ENCODE measurements around the gene KRTAP20-2.

Gene KRTAP20-2

GRCh38 chr21:30634906-30635305, at the start of gene KRTAP20-2:
TSS of gene KRTAP20-2 (plus strand) at chr21:30635206. CDS start at chr21:30635264, 58 bp downstream.
- DNase-seq: no peak

GRCh38 chr21:30590297-30590696, 44.7 kb upstream of the KRTAP20-2 start, which contains the start of gene KRTAP22-2:
TSS of gene KRTAP22-2 (minus strand) at chr21:30590397.
- DNase-seq: no peak

- DNase-seq: no peak
Measured at GRCh38 chr21:30592140-30592539, 42.9 kb upstream of the KRTAP20-2 start, which contains the start of gene KRTAP6-3. TSS of gene KRTAP6-3 (plus strand) at chr21:30592440. CDS start at chr21:30592446, 6 bp downstream.

DNA sequence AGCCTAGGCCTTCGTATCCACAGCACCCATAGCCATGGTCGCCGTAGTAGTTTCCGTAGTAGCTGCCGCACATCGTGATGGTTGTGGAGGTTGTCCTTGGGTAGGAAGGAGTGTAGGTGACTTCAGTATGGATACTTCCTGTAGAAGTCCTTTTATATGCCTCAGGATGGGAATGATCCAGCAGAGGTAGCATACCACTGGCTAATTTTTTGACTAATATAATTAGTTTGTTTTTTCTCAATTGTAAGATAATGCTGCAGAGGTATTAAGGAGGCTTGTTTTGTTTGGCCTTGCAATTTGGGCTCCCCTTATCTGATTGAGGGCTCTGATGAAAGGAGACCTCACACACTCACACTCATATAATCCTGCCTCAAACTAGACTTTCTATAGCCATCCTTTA, 36.2 kb upstream of the KRTAP20-2 start, which contains the start of gene KRTAP6-2:
KRTAP6-2 (minus strand) TSS at position 101 of the 400 bp plus-strand sequence; CDS start at position 73, 28 bp downstream.
- no peak for DNase-seq

DNA sequence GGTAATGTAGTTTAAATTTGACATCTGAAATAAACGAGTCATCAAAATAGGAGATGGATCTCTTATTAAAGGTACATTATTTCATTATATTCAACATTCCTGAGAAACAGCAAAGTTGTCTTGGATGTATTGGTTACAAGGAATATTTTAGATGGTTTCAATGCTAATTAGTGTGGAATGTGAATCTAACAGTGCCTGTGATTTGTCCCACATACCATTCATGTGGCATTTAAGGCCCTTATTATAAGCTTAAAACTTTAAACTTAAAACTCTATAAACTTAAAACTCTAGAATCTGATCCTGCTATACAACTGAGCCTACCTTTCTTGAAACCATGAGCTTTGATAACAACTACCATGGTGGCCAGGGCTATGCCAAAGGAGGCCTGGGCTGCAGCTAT, 34.2 kb upstream of the KRTAP20-2 start, which contains the start of gene KRTAP22-1:
KRTAP22-1 (plus strand) TSS at position 301 of the 400 bp plus-strand sequence.
- DNase-seq: no peak

DNA sequence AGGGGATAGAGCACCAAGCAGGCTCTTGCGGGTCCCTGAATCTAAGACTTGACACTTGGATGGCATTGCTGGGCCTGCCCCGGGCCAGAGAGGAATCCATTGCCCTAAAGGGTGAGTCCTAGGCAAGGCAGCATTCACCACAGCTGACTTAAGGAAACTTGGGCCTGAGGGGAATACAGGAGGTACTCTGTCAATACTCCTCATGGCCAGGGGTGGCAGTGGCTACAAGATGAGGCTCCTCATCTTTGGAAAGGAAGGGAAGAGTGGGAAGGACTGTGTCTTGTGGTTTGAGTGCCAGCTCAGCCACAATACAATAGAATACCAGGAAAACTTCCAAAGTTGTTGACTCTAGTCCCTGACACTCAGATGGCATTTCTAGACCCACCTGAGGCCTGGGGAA, 29.0 kb upstream of the KRTAP20-2 start:
- DNase-seq: no peak

DNA sequence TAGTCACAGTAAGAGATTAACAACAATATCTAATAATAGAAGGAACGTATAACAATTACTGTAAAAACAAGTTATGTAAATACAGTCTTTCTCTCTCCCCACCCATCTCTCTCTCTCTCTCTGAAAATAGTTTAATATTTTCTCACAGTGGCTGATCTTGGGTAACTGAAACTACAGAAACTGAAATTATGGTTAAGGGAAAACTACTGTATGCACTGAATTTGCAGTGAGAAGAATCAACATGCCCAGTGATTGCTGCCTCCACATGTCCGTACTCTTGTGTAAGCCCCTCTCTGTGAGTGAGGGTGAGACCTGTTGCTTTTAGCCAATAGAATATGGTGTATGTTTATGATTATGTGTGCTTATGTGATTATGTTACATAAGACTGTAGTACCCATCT, 22.9 kb upstream of the KRTAP20-2 start:
- DNase-seq: no peak

DNA sequence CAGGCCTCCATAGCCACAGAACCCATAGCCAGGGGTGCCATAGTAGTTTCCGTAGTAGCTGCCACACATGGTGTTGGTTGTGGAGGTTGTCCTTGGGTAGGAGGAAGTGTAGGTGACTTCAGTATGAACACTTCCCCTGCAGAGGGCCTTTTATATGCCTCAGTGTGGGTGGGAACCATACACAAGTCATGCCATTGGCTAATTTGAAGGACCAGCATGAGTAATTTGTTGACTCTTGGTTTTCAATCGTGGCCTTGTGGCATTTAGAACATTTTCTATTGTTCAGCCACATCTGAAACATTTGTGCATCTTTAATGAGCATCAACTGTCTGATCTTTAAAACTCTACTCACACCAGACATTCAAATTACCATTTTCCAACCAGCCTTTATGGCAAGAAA, 21.2 kb upstream of the KRTAP20-2 start, which contains the start of gene KRTAP6-1:
KRTAP6-1 (minus strand) TSS at position 95 of the 400 bp plus-strand sequence; CDS start at position 69, 26 bp downstream.
- no peak for DNase-seq

GRCh38 chr21:30615199-30615598, 19.8 kb upstream of the KRTAP20-2 start:
- no peak for DNase-seq

DNA sequence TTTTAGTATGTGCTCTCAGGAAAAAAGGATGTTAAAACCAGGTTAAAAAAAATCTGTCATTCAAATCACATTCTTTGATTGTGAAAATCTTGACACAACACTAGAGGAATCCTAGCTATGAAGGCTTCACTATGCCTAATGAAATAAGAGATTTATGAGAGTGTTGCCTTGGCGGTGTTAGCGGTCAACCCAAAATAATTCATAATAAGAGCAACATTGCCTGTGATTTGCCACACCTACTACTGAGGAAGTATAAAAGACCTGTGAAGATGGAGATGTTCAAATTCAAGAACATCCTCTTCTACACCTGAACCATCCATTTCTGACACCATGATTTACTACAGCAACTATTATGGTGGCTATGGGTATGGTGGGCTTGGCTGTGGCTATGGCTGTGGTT, 18.9 kb upstream of the KRTAP20-2 start, which contains the start of gene KRTAP20-1:
KRTAP20-1 (plus strand) TSS at position 301 of the 400 bp plus-strand sequence; CDS start at position 331, 30 bp downstream.
- DNase-seq: no peak

GRCh38 chr21:30620080-30620479, 14.9 kb upstream of the KRTAP20-2 start:
- no peak for DNase-seq

GRCh38 chr21:30620522-30620921, 14.5 kb upstream of the KRTAP20-2 start, which contains the start of gene KRTAP20-4:
TSS of gene KRTAP20-4 (plus strand) at chr21:30620627.
- DNase-seq: no peak

DNA sequence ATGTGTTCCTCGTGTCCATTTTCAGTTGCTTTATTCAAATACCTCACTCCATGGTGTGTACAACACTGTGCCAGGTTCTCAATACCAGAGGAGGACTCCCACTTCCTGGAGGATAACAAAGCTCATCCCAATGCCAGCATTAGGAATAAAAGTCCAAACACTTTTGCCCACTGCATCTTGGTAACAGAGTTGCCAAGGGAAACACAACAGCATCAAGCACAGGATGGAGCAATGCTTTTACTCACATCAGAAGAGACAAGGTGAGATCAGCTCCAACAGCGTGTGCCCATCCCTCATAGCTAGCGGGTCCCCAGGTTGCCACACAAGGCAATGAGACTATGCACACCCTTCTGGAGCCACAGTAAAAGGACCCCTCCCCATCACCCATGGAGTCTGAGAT, 11.6 kb upstream of the KRTAP20-2 start:
- DNase-seq: no peak

DNA sequence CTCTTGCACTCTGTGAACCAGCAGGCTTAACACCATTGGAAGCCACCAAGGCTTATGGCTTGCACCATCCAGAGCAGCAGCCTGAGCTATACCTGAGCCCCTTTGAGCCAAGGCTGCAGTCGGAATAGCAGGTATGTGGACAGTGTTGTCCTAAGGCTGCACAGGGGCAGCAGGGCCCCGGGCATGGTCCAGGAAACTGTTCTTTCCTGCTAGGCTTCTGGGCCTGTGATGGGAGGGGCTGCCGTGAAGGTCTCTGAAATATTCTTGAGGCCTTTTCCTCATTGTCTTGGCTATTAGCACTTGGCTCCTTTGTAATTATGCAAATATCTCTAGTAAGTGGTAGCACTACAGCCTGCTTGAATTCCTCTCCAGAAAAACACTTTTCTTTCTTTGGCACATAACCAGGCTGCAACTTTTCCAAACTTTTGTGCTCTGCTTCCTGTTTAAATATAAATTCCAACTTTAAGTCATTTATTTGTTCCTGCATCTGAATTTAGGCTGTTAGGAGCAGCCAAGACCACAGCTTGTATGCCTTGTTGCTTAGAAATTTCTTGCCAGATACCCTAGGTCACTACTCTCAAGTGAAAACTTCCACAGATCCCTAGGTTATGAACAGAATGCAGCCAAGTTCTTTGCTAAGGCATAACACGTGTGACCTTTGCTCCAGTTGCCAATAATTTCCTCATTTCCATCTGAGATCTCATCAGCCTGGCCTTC, 9.4 kb upstream of the KRTAP20-2 start:
- no peak for DNase-seq

- no peak for DNase-seq
Measured at GRCh38 chr21:30628109-30628508, 6.9 kb upstream of the KRTAP20-2 start.

DNA sequence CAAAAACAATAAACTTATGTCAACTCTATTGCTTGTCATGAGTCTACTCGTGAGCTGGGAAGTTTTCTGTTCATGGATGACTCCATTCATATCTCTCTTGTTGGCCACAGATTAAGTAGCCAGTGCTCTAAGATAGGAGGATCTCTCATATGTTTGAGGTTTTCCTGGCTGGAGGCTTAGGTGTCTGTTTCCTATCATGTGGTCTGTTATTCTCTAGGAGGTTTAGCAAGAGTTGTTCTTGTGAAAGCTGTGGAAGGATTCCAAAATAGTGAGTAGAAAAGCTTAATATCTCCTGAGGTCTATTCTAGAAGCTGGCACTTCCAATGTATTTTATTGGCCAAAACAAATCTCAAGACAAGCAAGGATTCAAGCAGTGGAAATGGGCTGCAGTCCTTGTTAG, 5.8 kb upstream of the KRTAP20-2 start:
- DNase-seq: no peak

DNA sequence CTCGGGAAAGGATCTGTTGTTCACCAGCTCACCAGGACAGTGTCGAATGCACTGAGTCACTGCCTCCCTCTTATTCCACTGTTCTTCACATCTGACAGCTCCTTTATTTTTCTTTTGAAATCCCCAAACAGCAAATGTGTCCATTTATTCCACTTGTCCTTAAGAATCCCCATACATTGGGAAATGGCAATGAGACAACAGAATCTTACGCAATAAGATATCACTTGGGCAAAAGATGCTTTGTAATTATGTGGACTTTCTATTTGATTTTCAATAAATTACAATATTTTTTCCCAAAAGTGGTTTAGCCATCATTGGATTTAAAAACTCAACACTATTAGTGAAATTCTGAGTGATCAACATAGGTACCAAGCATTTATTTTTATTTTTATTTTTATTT, 3.7 kb downstream of the KRTAP20-2 start:
- no peak for DNase-seq

DNA sequence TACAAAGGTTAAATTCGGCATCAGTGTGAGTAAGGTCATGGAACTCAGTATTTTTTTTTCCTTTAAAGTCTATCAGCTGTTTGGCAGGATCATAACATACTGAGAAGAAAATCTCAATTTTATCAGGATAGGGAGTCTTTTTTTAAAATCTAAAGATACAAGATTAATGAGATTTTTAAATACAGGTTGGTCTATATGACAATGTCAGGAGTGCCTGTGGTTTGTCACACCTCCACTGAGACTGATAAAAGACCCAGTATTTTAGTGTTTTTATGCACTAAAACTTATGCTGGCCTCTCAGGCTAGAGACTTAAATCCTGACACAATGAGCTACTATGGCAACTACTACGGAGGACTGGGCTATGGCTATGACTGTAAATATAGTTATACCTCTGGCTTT, 7.6 kb downstream of the KRTAP20-2 start, which contains the start of gene KRTAP20-3:
KRTAP20-3 (plus strand) TSS at position 301 of the 400 bp plus-strand sequence.
- no peak for DNase-seq

- DNase-seq: no peak
Measured at GRCh38 chr21:30646904-30647414, 12.0 kb downstream of the KRTAP20-2 start.

GRCh38 chr21:30652891-30653290, 17.9 kb downstream of the KRTAP20-2 start:
- no peak for DNase-seq

DNA sequence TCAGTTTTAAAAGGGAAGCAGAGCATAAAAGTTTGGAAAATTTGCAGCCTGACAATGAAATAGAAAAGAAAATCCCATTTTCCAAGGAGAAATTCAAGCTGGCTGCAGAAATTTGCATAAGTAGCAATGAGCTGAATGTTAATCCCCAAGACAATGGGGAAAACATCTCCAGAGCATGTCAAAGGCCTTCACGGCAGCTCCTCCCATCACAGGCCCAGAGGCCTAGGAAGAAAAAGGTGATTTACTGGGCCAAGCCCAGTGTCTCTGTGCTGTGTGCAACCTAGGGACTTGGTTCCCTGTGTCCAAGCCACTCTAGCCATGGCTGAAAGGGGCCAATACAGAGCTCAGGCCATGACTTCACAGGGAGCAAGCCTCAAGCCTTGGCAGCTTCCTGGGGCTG, 33.8 kb downstream of the KRTAP20-2 start:
- no peak for DNase-seq

GRCh38 chr21:30672985-30673650, 38.1 kb downstream of the KRTAP20-2 start:
- DNase-seq: no peak

DNA sequence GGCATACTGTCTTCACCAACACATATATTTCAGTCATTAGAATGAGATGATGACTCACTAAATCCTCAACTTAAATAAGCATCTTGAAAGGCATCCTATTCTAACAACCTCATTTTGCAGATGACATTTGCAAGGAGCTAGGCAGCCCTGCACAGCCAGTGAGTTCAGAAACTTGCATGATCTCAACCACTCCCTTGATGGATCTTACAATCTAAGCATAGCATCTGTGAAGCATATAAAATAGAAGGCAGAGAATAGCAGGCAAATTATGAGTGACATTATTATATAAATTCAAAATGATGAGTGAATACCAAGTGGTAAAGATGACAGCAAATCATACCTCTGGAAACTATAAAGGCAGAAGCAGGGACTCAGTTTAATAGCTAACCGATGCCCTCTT, 39.3 kb downstream of the KRTAP20-2 start:
- no peak for DNase-seq

All from inflammatory macrophage treated with lipopolysaccharide for 1 hour (primary cell).